ENCODE measurements around the gene TTC28.

Gene TTC28

DNA sequence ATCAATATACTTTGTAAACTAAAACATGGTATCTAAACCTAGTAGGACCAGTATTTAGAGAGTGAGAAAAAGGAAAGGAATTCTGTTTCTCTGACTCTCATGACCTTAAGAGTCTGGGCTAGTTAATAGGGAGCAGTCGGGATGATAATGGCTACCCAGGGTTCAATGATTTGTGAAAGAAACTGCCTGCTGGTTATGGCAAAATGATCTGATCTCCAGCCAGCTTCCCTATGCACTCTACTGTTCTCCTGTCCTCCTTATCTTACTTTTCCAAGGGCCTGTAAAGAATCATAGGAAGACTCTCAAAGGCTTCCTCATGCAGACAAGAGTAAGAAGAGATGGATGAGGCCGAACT, 567.5 kb downstream of the TTC28 start:
- TF ChIP-seq, protein P1, sequence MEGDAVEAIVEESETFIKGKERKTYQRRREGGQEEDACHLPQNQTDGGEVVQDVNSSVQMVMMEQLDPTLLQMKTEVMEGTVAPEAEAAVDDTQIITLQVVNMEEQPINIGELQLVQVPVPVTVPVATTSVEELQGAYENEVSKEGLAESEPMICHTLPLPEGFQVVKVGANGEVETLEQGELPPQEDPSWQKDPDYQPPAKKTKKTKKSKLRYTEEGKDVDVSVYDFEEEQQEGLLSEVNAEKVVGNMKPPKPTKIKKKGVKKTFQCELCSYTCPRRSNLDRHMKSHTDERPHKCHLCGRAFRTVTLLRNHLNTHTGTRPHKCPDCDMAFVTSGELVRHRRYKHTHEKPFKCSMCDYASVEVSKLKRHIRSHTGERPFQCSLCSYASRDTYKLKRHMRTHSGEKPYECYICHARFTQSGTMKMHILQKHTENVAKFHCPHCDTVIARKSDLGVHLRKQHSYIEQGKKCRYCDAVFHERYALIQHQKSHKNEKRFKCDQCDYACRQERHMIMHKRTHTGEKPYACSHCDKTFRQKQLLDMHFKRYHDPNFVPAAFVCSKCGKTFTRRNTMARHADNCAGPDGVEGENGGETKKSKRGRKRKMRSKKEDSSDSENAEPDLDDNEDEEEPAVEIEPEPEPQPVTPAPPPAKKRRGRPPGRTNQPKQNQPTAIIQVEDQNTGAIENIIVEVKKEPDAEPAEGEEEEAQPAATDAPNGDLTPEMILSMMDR (IDR thresholded peaks at IDR 0.05; ENCODE audit: borderline replicate concordance, insufficient read depth, low read depth, low read length): no peak
- no peak overlapping the region for H3K4me3 ChIP-seq (ENCODE audit: low read depth, low read length)

DNA sequence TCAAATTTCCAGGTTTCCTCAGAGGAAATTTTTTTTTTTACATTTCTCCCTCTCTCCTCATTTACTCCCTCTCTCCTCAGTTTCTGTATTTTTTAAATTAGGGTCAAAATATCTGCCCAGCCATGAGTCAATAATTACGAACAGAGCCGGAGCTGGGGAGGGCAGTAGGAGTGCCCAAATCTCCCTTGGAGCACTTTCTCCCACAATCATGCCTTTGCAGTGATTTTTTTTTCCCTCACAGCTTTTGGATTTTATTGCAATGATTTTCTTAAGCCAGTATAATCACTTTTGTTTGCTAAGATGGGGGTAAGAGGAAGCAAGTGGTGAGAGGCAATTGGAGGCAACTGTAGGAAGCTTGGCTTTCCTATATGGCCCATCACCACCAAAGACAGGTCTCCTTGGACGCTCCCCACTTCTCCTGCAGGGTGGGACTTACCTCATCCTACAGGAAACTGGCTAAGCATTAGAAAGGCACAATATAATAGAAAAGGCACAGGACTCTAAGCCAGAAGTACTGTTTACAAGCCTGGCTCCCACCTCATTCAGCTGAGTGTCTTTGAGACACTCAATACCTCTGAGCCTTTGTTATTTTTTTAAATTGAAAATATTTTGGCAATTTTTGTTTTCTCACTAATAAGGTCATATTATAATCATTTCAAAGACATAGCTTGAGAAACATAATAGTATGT, 568.0 kb downstream of the TTC28 start:
- no peak overlapping the region for H3K4me3 ChIP-seq (ENCODE audit: low read depth, low read length)
- TF ChIP-seq, protein P1 (IDR thresholded peaks at IDR 0.05; ENCODE audit: borderline replicate concordance, insufficient read depth, low read depth, low read length): no peak

DNA sequence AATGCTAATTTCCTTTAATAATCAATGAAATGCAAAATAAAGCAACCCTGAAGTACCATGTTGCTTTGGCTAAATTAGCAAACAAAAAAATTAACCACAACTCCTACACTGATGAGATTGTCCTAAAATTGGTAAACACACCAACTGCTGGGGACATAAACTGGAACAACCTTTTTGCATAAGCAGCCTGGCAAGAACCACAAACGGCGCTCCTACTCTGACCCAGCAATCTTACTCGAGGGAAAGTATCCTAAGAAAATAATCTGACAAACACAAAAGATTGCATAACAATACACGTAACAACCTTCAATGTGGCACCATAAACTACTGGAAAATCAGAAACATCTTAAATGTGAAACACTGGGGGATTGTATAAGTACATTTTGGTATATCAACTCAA, 570.8 kb downstream of the TTC28 start:
- TF ChIP-seq, protein P1 (IDR thresholded peaks at IDR 0.05; ENCODE audit: borderline replicate concordance, insufficient read depth, low read depth, low read length): no peak
- no peak overlapping the region for H3K4me3 ChIP-seq (ENCODE audit: low read depth, low read length)

DNA sequence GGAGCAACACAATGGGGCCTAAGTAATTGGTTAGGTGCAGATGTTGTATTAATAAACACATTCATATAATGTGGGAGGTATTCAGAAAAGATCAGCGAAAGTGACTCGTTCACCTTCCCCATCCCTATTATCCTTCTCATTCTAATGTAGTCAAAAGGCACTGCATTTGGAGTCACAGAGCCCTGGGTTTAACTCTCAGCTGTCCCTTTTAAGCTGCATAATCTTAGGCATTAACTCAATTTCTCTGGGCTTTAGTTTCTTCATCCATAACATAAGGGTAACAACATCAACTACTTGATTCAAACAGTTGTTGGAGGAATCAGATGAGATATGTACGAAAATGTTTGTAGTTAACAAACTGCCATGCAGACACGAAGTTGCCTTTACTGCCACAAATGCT, 573.0 kb downstream of the TTC28 start:
- TF ChIP-seq, protein P1 (IDR thresholded peaks at IDR 0.05; ENCODE audit: borderline replicate concordance, insufficient read depth, low read depth, low read length): no peak
- no peak overlapping the region for H3K4me3 ChIP-seq (ENCODE audit: low read depth, low read length)

DNA sequence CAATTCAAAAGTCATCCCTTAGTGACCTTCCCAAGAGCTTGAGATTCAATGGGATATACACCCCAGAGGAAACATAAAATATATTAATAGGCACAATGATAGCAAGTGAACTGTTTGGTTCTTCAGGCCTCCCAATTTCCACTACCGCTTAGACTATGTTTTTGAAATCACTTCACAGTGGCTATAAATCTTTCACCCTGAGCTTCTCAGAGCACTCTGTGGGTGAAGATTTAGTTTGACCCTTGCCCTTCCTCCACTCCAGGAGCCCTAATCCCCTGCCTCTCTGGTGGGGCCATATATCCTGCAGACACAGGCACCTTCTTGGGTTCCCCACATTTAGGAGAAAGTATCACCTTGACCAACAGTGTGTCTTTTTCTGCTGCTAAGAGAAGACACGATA, 573.7 kb downstream of the TTC28 start:
- no peak overlapping the region for H3K4me3 ChIP-seq (ENCODE audit: low read depth, low read length)
- TF ChIP-seq, protein P1 (IDR thresholded peaks at IDR 0.05; ENCODE audit: borderline replicate concordance, insufficient read depth, low read depth, low read length): no peak

DNA sequence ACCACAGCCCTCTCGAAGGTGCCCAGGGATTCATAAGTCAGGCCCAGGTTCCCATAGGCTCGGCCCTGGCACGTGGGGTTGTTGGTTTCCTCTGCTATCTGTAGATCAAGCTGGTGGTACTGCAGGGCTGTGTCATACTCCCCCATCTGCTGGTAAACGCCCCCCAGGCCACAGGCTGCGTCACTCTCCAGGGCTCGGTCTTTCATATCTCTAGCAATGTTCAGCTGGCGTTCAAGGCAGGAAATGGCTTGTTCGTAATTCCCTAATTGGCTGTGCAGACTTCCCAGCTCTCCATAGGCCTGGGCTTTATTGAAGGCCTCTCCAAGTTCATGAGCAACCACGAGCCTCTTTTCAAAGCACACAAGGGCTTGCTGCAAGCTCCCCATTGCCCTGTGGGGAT, 574.2 kb downstream of the TTC28 start:
- H3K4me3 ChIP-seq (ENCODE audit: low read depth, low read length): no peak overlapping the region
- TF ChIP-seq, protein P1 (IDR thresholded peaks at IDR 0.05; ENCODE audit: borderline replicate concordance, insufficient read depth, low read depth, low read length): no peak

DNA sequence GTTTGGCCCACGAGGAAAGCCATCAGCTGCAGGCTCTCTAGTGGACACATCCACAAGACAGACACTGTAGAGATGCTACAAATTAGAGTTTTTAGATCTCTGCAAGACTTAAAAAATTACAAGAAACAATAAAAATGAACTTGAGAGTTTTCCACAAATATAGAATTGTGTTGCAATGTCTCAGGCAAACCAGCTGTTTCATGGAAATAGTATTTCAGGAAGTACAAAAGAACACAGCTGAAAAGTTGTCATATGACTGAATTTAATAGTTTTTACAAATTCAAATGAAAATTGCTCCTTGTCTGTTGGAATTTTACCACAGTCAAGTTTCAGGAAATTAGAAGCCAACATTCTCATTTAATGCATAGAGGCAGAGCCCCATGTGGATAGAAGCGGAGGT, 576.0 kb downstream of the TTC28 start:
- H3K4me3 ChIP-seq (ENCODE audit: low read depth, low read length): no peak overlapping the region
- TF ChIP-seq, protein P1 (IDR thresholded peaks at IDR 0.05; ENCODE audit: borderline replicate concordance, insufficient read depth, low read depth, low read length): no peak

Measured in GM12875 (cell line).